Tibial nerve (tissue), 4 donors: Measurements from ENCODE around the gene TXNL4A. TPM values are rescaled to one million over a fixed set of nuclear protein-coding genes. Genes with fewer than 3 reads are reported as not detected.

Experiments
- DNase-seq, 2 donors: peaks; one replicate each; pipeline ENCODE4 v3.0.0-alpha.2; 2019; ENCODE audit warnings: low spot score in 2 of 2
- H3K27ac ChIP-seq, 4 donors: fragments of 200-600 bp; sonication (generic) in 3 of 4; one replicate each; pipeline ENCODE4 v1.5.1; 2017 to 2019; ENCODE audit warnings: mild to moderate bottlenecking in 1 of 4
- H3K27me3 ChIP-seq, 2 donors: fragments of 200-600 bp; sonication (generic) in 1 of 2; one replicate each; pipeline versions ENCODE4 v1.5.1 to v1.6.0; 2017 to 2019
- H3K36me3 ChIP-seq, 3 donors: fragments of 200-600 bp; sonication (generic); one replicate each; pipeline ENCODE4 v1.5.1; 2018 to 2019
- H3K4me1 ChIP-seq, 4 donors: fragments of 200-600 bp; sonication (generic) in 3 of 4; one replicate each; pipeline ENCODE4 v1.5.1; 2017 to 2019
- H3K4me3 ChIP-seq, 4 donors: fragments of 200-600 bp; sonication (generic) in 3 of 4; one replicate each; pipeline ENCODE4 v1.5.1; 2017 to 2019; ENCODE audit warnings: mild to moderate bottlenecking in 1 of 4, moderate library complexity in 1 of 4
- H3K9me3 ChIP-seq, 4 donors: fragments of 200-600 bp; sonication (generic) in 3 of 4; one replicate each; pipeline ENCODE4 v1.5.1; 2017 to 2019
- CTCF ChIP-seq, 5 experiments: fragments of 200-600 bp in 3 of 5; fragments of 450-650 bp in 2 of 5; sonication (generic) in 3 of 5; IDR thresholded peaks; one replicate each; pipeline ENCODE4 v1.5.1; 2016 to 2019; ENCODE audit warnings: antibody characterized with exemption in 5 of 5, mild to moderate bottlenecking in 3 of 5, moderate library complexity in 2 of 5
- EP300 ChIP-seq, 2 donors: sonication (generic); formaldehyde crosslinking; IDR thresholded peaks; one replicate each; pipeline ENCODE4 v1.6.1; 2017; ENCODE audit warnings: antibody characterized with exemption in 2 of 2, mild to moderate bottlenecking in 1 of 2
- POLR2A ChIP-seq, 2 donors: fragments of 450-650 bp; IDR thresholded peaks; one replicate each; pipeline ENCODE4 v1.6.1; 2017; ENCODE audit warnings: antibody characterized with exemption in 2 of 2, mild to moderate bottlenecking in 2 of 2, moderate library complexity in 2 of 2
- WGBS, 2 donors: methylation state at CpG; one replicate each; pipeline ENCODE4 v1.1.5; 2018; 5-methylcytosine and 5-hydroxymethylcytosine counted together
- total RNA-seq, 4 donors: library from RNA; depleted of rRNA; stranded (reverse); fragments of >200 nt; gene quantifications; one replicate each; pipeline ENCODE4 v1.1.0, GENCODE V29; 2016

Gene TXNL4A
- total RNA-seq, 4 donors from 2014 or later: 19.0 to 34.9 (median 32.5) TPM

GRCh38 chr18:79931475-79931874, 56.9 kb downstream of the TXNL4A start:
- WGBS, 2 donors: 97 to 100% methylated on average over 2 of the region's 2 CpGs
- no peak for DNase-seq
- Histone ChIP-seq H3K4me3 (no peak overlapping the region), H3K27me3 (no peaks in the 10 kb centered on the region), H3K9me3 (peaks cover 3 to 65% (median 19%) of the 10 kb centered on the region in 4 donors), H3K4me1 (peaks cover 0 to 27% (median 0%) of the 10 kb centered on the region in 4 donors), H3K27ac (no peak overlapping the region), H3K36me3 (peaks cover 0 to 95% (median 0%) of the 10 kb centered on the region in 3 donors)
- no peak for TF ChIP-seq EP300 (IDR thresholded peaks at IDR 0.05)
- TF ChIP-seq CTCF (IDR thresholded peaks at IDR 0.05): no peak
- no peak for TF ChIP-seq POLR2A (IDR thresholded peaks at IDR 0.05)

GRCh38 chr18:79930020-79930642, 58.2 kb downstream of the TXNL4A start:
- H3K27me3 ChIP-seq: no peaks in the 10 kb centered on the region
- DNase-seq: no peak
- no peak overlapping the region for H3K27ac ChIP-seq
- peaks cover 3 to 57% (median 19%) of the 10 kb centered on the region in 4 donors for H3K9me3 ChIP-seq
- H3K4me3 ChIP-seq: no peak overlapping the region
- WGBS, 2 donors: 97% methylated on average over 2 of the region's 2 CpGs
- TF ChIP-seq EP300 (IDR thresholded peaks at IDR 0.05): no peak
- no peak for TF ChIP-seq POLR2A (IDR thresholded peaks at IDR 0.05)
- TF ChIP-seq CTCF (IDR thresholded peaks at IDR 0.05): no peak
- H3K36me3 ChIP-seq: peaks cover 0 to 93% (median 0%) of the 10 kb centered on the region in 3 donors
- peaks cover 0 to 20% (median 0%) of the 10 kb centered on the region in 4 donors for H3K4me1 ChIP-seq

- H3K9me3 ChIP-seq: peaks cover 3 to 51% (median 19%) of the 10 kb centered on the region in 4 donors
- no peak for DNase-seq
- peaks cover 0 to 92% (median 0%) of the 10 kb centered on the region in 3 donors for H3K36me3 ChIP-seq
- no peak for TF ChIP-seq CTCF (IDR thresholded peaks at IDR 0.05)
- TF ChIP-seq EP300 (IDR thresholded peaks at IDR 0.05): no peak
- TF ChIP-seq POLR2A (IDR thresholded peaks at IDR 0.05): no peak
- H3K4me3 ChIP-seq: no peak overlapping the region
- 92 to 96% methylated on average over 9 of the region's 9 CpGs for WGBS, 2 donors
- H3K27me3 ChIP-seq: no peaks in the 10 kb centered on the region
- H3K27ac ChIP-seq: no peak overlapping the region
- peaks cover 0 to 5% (median 0%) of the 10 kb centered on the region in 4 donors for H3K4me1 ChIP-seq
Observed at GRCh38 chr18:79928563-79928960, 59.8 kb downstream of the TXNL4A start.

DNA sequence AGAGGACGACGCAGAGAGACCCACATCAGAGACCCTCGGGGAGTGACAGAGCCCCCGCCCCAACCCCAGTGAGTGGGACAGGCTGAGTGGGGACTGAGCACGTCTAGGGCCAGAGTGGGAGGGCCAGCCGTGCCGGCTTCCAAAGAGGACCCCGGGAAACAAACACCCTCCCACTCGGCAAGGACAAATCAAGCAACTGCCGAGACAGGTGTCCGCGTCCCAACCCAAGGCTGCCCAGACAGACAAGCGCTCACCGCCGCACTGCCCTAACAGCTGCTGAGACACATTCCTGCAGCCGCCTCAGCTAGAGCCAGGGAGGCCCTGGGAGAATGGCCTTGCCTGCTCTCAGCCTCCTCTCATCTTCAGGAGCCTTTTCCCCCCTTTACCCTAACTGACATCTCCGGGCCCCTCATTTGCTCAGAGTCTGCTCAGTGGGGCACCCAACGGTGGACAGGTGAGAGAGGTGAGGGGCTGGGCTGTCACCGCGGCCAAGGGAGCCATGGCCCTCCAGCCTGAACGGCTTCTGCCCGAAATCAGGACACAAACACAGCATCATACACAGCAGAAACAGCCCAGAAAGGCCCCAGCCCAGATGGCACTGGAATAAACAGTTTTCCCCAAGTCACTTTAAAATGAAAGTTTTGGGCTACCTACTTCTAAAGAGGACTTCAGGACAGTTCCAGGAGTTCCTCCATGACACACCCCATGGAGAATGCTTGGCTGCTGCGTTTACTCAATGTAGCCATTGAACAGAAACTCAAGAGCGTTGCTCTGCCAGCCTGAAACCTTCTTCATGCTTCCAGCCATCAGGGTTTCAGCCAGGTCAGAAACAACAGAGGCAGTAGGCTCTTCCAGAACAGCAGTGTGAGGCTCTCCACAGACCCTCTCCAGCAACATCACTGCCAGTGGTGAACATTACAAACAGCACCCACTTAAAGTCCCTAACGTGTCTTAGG, 60.5 kb downstream of the TXNL4A start:
- no peak for DNase-seq
- 82 to 92% methylated on average over 17 to 25 of the region's 25 CpGs for WGBS, 2 donors
- peaks cover 3 to 45% (median 19%) of the 10 kb centered on the region in 4 donors for H3K9me3 ChIP-seq
- TF ChIP-seq EP300 (IDR thresholded peaks at IDR 0.05) (no peak), POLR2A (IDR thresholded peaks at IDR 0.05) (no peak), CTCF (IDR thresholded peaks at IDR 0.05) (no peak)
- no peak overlapping the region for H3K4me3 ChIP-seq
- H3K4me1 ChIP-seq: peaks cover 0 to 5% (median 0%) of the 10 kb centered on the region in 4 donors
- no peak overlapping the region for H3K27ac ChIP-seq
- no peaks in the 10 kb centered on the region for H3K27me3 ChIP-seq
- peaks cover 0 to 92% (median 0%) of the 10 kb centered on the region in 3 donors for H3K36me3 ChIP-seq
